SU-DHL-6 (cell line): ENCODE data around the gene CETN3.

ENCODE experiments used
- H2AFZ ChIP-seq: fragments of 200-600 bp; sonication (generic); 2 replicates; pipeline ENCODE4 v1.6.1; 2014; ENCODE audit warnings: low read depth, mild to moderate bottlenecking, moderate library complexity, mixed read lengths, antibody characterized with exemption, low read length; ENCODE audit not compliant: severe bottlenecking
- H3F3A ChIP-seq: fragments of 200-600 bp; shearing (Covaris generic); 2 replicates; pipeline ENCODE4 v1.6.0; 2016; ENCODE audit warnings: antibody characterized with exemption, mild to moderate bottlenecking; ENCODE audit not compliant: insufficient read depth
- H3K27ac ChIP-seq: fragments of 200-600 bp; sonication (generic); 2 replicates; pipeline ENCODE4 v1.5.1; 2016; ENCODE audit warnings: low read depth, mild to moderate bottlenecking, low read length, moderate library complexity, mixed read lengths
- H3K27me3 ChIP-seq: fragments of 200-600 bp; sonication (generic), shearing (Covaris generic); 2 replicates; pipeline ENCODE4 v1.6.0; 2014; ENCODE audit warnings: mild to moderate bottlenecking, low read length
- H3K36me3 ChIP-seq: fragments of 200-600 bp; sonication (generic); 2 replicates; pipeline ENCODE4 v1.6.1; 2014; ENCODE audit warnings: mild to moderate bottlenecking, low read length, mixed read lengths
- H3K4me2 ChIP-seq: fragments of 300-600, 200-600 bp; shearing (Covaris generic), sonication (generic); 2 replicates; pipeline ENCODE4 v1.6.0; 2014; ENCODE audit warnings: low read length, low read depth, mild to moderate bottlenecking; ENCODE audit not compliant: poor library complexity, severe bottlenecking
- H3K4me3 ChIP-seq: fragments of 200-600 bp; sonication (generic); 2 replicates; pipeline ENCODE4 v1.5.1; 2014; ENCODE audit warnings: antibody characterized with exemption, low read length, mild to moderate bottlenecking, mixed read lengths; ENCODE audit not compliant: insufficient read depth, poor library complexity, severe bottlenecking
- H3K79me2 ChIP-seq: fragments of 200-600 bp; sonication (generic); 2 replicates; pipeline ENCODE4 v1.6.1; 2014; ENCODE audit warnings: mild to moderate bottlenecking, low read length, moderate library complexity; ENCODE audit not compliant: insufficient read depth
- H3K9ac ChIP-seq: fragments of 200-600 bp; sonication (generic); 2 replicates; pipeline ENCODE4 v1.7.0; 2014; ENCODE audit warnings: mild to moderate bottlenecking, low read length
- H3K9me2 ChIP-seq: fragments of 200-600 bp; sonication (generic); replicated peaks from 2 replicates; pipeline ENCODE4 v1.6.1; 2014; ENCODE audit warnings: low read length; ENCODE audit not compliant: insufficient read depth
- H3K9me3 ChIP-seq: fragments of 200-600 bp; sonication (generic); 2 replicates; pipeline ENCODE4 v1.6.1; 2014; ENCODE audit warnings: low read length, mixed read lengths; ENCODE audit not compliant: insufficient read depth
- H4K20me1 ChIP-seq: fragments of 200-600 bp; sonication (generic); 2 replicates; pipeline ENCODE4 v1.6.1; 2014; ENCODE audit warnings: low read depth, mild to moderate bottlenecking, antibody characterized with exemption, low read length, moderate library complexity, mixed read lengths
- EZH2phosphoT487 ChIP-seq: fragments of 200-600 bp; sonication (generic), shearing (Covaris generic); conservative IDR thresholded peaks from 2 replicates; pipeline ENCODE4 v1.6.1; 2018; ENCODE audit warnings: mild to moderate bottlenecking, antibody characterized with exemption, low read length, moderate library complexity, mixed read lengths
- TF ChIP-seq, protein P1 (sequence below): fragments of 200-600 bp; sonication (generic); IDR thresholded peaks from one replicate; pipeline ENCODE4 v1.5.1; 2017; ENCODE audit warnings: antibody characterized with exemption, mild to moderate bottlenecking, low read length, moderate library complexity; ENCODE audit not compliant: insufficient read depth, poor library complexity, severe bottlenecking

Gene CETN3

GRCh38 chr5:90395005-90395404, 14.6 kb downstream of the CETN3 start:
- no peaks in the 10 kb centered on the region for H4K20me1 ChIP-seq
- TF ChIP-seq EZH2phosphoT487 = no peak
- TF ChIP-seq, protein P1, sequence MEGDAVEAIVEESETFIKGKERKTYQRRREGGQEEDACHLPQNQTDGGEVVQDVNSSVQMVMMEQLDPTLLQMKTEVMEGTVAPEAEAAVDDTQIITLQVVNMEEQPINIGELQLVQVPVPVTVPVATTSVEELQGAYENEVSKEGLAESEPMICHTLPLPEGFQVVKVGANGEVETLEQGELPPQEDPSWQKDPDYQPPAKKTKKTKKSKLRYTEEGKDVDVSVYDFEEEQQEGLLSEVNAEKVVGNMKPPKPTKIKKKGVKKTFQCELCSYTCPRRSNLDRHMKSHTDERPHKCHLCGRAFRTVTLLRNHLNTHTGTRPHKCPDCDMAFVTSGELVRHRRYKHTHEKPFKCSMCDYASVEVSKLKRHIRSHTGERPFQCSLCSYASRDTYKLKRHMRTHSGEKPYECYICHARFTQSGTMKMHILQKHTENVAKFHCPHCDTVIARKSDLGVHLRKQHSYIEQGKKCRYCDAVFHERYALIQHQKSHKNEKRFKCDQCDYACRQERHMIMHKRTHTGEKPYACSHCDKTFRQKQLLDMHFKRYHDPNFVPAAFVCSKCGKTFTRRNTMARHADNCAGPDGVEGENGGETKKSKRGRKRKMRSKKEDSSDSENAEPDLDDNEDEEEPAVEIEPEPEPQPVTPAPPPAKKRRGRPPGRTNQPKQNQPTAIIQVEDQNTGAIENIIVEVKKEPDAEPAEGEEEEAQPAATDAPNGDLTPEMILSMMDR = no peak
- no peak overlapping the region for H3K4me2 ChIP-seq
- no peaks in the 10 kb centered on the region for H3K27me3 ChIP-seq
- peaks cover 48% of the 10 kb centered on the region for H3K36me3 ChIP-seq
- no peak overlapping the region for H3K27ac ChIP-seq
- H3K4me3 ChIP-seq = no peak overlapping the region
- no peak overlapping the region for H2AFZ ChIP-seq
- H3K9me3 ChIP-seq = no peaks in the 10 kb centered on the region
- H3K9ac ChIP-seq = no peak overlapping the region
- H3K79me2 ChIP-seq = 0 out of 2 replicates have a peak, but pooled peaks cover 3% of the 10 kb centered on the region
- no peaks in the 10 kb centered on the region for H3K9me2 ChIP-seq
- no peaks in the 10 kb centered on the region; the same call in 1 of the 2 replicates for H3F3A ChIP-seq

GRCh38 chr5:90390928-90391327, 18.6 kb downstream of the CETN3 start:
- H3K27ac ChIP-seq = no peak overlapping the region
- peaks cover 14% of the 10 kb centered on the region for H3K36me3 ChIP-seq
- H3K79me2 ChIP-seq = no peaks in the 10 kb centered on the region
- H2AFZ ChIP-seq = no peak overlapping the region
- no peaks in the 10 kb centered on the region for H3K27me3 ChIP-seq
- H3K4me2 ChIP-seq = no peak overlapping the region
- H3K9ac ChIP-seq = no peak overlapping the region
- H4K20me1 ChIP-seq = no peaks in the 10 kb centered on the region
- H3K9me2 ChIP-seq = no peaks in the 10 kb centered on the region
- no peak overlapping the region for H3K4me3 ChIP-seq
- no peaks in the 10 kb centered on the region for H3F3A ChIP-seq
- TF ChIP-seq, protein P1 = no peak
- no peak for TF ChIP-seq EZH2phosphoT487
- H3K9me3 ChIP-seq = no peaks in the 10 kb centered on the region

GRCh38 chr5:90390326-90390725, 19.2 kb downstream of the CETN3 start:
- no peak overlapping the region for H3K27ac ChIP-seq
- no peaks in the 10 kb centered on the region for H3K79me2 ChIP-seq
- no peaks in the 10 kb centered on the region for H4K20me1 ChIP-seq
- no peak overlapping the region for H3K4me2 ChIP-seq
- no peaks in the 10 kb centered on the region for H3K27me3 ChIP-seq
- H3K9me2 ChIP-seq = no peaks in the 10 kb centered on the region
- H3K36me3 ChIP-seq = peaks cover 12% of the 10 kb centered on the region
- no peak overlapping the region for H3K9ac ChIP-seq
- no peak overlapping the region for H2AFZ ChIP-seq
- no peak overlapping the region for H3K4me3 ChIP-seq
- TF ChIP-seq EZH2phosphoT487 = no peak
- TF ChIP-seq, protein P1 = no peak
- H3K9me3 ChIP-seq = no peaks in the 10 kb centered on the region
- no peaks in the 10 kb centered on the region for H3F3A ChIP-seq

DNA sequence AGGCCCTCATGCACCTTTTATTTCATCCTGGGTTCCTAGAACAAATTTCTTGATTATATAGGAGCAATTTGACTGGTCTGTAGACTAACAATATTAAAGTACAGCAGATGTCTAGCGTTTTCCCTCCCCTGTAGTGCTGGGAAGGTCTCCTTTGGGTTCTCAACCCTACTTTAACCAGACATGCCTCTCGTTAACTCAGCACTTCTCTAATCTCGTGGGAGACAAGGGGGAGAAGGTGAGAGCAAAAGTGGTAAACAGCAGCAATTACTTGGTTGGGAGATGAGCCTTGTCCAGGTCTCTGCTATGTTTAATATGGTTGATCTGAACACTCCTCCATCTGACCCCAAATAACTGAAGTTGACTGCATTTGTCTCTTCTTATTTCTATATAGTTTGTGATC, 22.0 kb downstream of the CETN3 start:
- no peak overlapping the region for H3K4me2 ChIP-seq
- H3K27ac ChIP-seq = no peak overlapping the region
- no peak overlapping the region for H2AFZ ChIP-seq
- no peaks in the 10 kb centered on the region for H3K9me3 ChIP-seq
- no peaks in the 10 kb centered on the region for H3K27me3 ChIP-seq
- TF ChIP-seq EZH2phosphoT487 = no peak
- TF ChIP-seq, protein P1 = no peak
- no peaks in the 10 kb centered on the region for H4K20me1 ChIP-seq
- H3F3A ChIP-seq = no peaks in the 10 kb centered on the region
- no peaks in the 10 kb centered on the region for H3K9me2 ChIP-seq
- no peak overlapping the region for H3K4me3 ChIP-seq
- H3K79me2 ChIP-seq = no peaks in the 10 kb centered on the region
- no peaks in the 10 kb centered on the region for H3K36me3 ChIP-seq
- no peak overlapping the region for H3K9ac ChIP-seq
